A673 (cell line): Measurements from ENCODE around the gene TGDS. TPM values are rescaled to one million over a fixed set of nuclear protein-coding genes. Genes with fewer than 3 reads are reported as not detected.

Experiments
- BruUV-seq: library from RNA; stranded (reverse); fragments of 400-500 nt; replicated peaks from 2 replicates; lab custom pipeline; 2021; lab: Mats Ljungman, UMichigan
- CTCF ChIA-PET: fragments of 300-600 bp; sonication (Branson Sonifier 250); formaldehyde crosslinking; loops from one replicate; lab custom pipeline; 2022; ENCODE audit warnings: antibody characterized with exemption; lab: Charles Lee
- POLR2A ChIA-PET: fragments of 300-600 bp; sonication (Branson Sonifier 250); formaldehyde crosslinking; loops from one replicate; lab custom pipeline; 2022; ENCODE audit warnings: antibody characterized with exemption; ENCODE audit not compliant: low non-redundant PET; lab: Charles Lee
- DNase-seq: peaks from one replicate; pipeline ENCODE4 v3.0.0-alpha.2; 2015; ENCODE audit warnings: low spot score
- H3K27ac ChIP-seq: fragments of 200-600 bp; sonication (generic); 2 replicates; pipeline ENCODE4 v1.5.1; 2016; ENCODE audit warnings: mixed run types, low read depth, mild to moderate bottlenecking, mixed read lengths, antibody characterized with exemption, low read length; ENCODE audit not compliant: poor library complexity, severe bottlenecking
- H3K27me3 ChIP-seq: fragments of 200-600 bp; sonication (generic); replicated peaks from 2 replicates; pipeline ENCODE4 v1.6.1; 2017; ENCODE audit warnings: mixed run types, low read depth, mild to moderate bottlenecking, mixed read lengths, antibody characterized with exemption, low read length; ENCODE audit not compliant: insufficient read depth, poor library complexity
- H3K36me3 ChIP-seq: fragments of 200-600 bp; sonication (generic); 2 replicates; pipeline ENCODE4 v1.6.1; 2016; ENCODE audit warnings: mixed run types, mild to moderate bottlenecking, mixed read lengths, antibody characterized with exemption, low read length; ENCODE audit not compliant: insufficient read depth, poor library complexity, severe bottlenecking
- H3K4me1 ChIP-seq: fragments of 200-600 bp; sonication (generic); 2 replicates; pipeline ENCODE4 v1.6.1; 2017; ENCODE audit warnings: mixed run types, mild to moderate bottlenecking, mixed read lengths, antibody characterized with exemption, low read length; ENCODE audit not compliant: insufficient read depth, poor library complexity, severe bottlenecking
- H3K4me3 ChIP-seq: fragments of 200-600 bp; sonication (generic); 2 replicates; pipeline ENCODE4 v1.5.1; 2016; ENCODE audit warnings: low read depth, mixed run types, mild to moderate bottlenecking, mixed read lengths, low read length; ENCODE audit not compliant: poor library complexity, severe bottlenecking
- H3K9me3 ChIP-seq: fragments of 200-600 bp; sonication (generic); 2 replicates; pipeline ENCODE4 v1.6.1; 2016; ENCODE audit warnings: mixed run types, low read depth, mild to moderate bottlenecking, mixed read lengths, antibody characterized with exemption, low read length; ENCODE audit not compliant: poor library complexity, severe bottlenecking
- EZH2 ChIP-seq: fragments of 200-600 bp; sonication (generic); IDR thresholded peaks from 2 replicates; pipeline ENCODE4 v1.6.1; 2017; ENCODE audit warnings: borderline replicate concordance, low read depth, mild to moderate bottlenecking, mixed read lengths, antibody characterized with exemption, low read length; ENCODE audit not compliant: poor library complexity, severe bottlenecking
- intact Hi-C: fragments of 100-400 bp; cut with micrococcal nuclease; formaldehyde crosslinking; loops from one replicate; pipeline ENCODE4 v1.10.0; 2022; ENCODE audit not compliant: unreplicated experiment
- total RNA-seq: library from RNA; stranded (reverse); gene quantifications from 2 replicates; pipeline ENCODE4 v1.2.3, GENCODE V29; 2021
- TF ChIP-seq, protein P1 (sequence below): fragments of 300-800, 200-600 bp; sonication (generic); conservative IDR thresholded peaks from 2 replicates; pipeline ENCODE4 v1.5.1; 2017; ENCODE audit warnings: low read depth, mild to moderate bottlenecking, antibody characterized with exemption, low read length, moderate library complexity, mixed read lengths

TGDS gene
- total RNA-seq, 1 experiment from 2014 or later, result 9.0 TPM

- no peak overlapping the region for H3K27ac ChIP-seq
- ChIA-PET CTCF (no interaction called here), POLR2A (no interaction called here)
- intact Hi-C loops, result no loop called here
- no peaks in the 10 kb centered on the region for H3K9me3 ChIP-seq
- no peak for TF ChIP-seq EZH2
- TF ChIP-seq, protein P1, sequence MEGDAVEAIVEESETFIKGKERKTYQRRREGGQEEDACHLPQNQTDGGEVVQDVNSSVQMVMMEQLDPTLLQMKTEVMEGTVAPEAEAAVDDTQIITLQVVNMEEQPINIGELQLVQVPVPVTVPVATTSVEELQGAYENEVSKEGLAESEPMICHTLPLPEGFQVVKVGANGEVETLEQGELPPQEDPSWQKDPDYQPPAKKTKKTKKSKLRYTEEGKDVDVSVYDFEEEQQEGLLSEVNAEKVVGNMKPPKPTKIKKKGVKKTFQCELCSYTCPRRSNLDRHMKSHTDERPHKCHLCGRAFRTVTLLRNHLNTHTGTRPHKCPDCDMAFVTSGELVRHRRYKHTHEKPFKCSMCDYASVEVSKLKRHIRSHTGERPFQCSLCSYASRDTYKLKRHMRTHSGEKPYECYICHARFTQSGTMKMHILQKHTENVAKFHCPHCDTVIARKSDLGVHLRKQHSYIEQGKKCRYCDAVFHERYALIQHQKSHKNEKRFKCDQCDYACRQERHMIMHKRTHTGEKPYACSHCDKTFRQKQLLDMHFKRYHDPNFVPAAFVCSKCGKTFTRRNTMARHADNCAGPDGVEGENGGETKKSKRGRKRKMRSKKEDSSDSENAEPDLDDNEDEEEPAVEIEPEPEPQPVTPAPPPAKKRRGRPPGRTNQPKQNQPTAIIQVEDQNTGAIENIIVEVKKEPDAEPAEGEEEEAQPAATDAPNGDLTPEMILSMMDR, result no peak
- no peak overlapping the region for H3K4me3 ChIP-seq
- H3K4me1 ChIP-seq, result peaks cover 3% of the 10 kb centered on the region
- H3K27me3 ChIP-seq, result no peaks in the 10 kb centered on the region
- H3K36me3 ChIP-seq, result peaks cover 10% of the 10 kb centered on the region
- no TSS peak for BruUV-seq
- no peak for DNase-seq
Measured at GRCh38 chr13:94612050-94612449, 16.1 kb upstream of the TGDS start.

DNA sequence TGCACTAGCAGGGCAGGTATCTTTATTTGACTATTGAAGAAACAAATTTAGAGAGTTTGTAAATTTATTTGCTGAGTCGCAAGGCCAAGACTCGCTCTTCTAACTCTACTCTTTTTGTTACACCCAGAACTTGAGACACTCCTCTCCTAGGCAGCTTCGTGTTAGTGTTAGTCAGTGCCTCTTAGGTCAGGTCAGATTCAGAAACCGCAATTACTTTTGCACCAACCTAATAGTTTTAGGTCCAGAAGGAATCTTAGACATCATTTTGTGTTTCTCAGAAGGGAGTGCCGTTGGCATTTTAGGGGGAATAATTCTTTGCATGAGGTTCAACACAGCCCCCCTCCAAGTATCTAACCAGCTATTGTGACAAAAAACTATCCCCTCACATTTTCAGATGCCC lies 14.5 kb upstream of the TGDS start:
- Histone ChIP-seq H3K9me3 (no peaks in the 10 kb centered on the region), H3K4me1 (peaks cover 3% of the 10 kb centered on the region), H3K4me3 (no peak overlapping the region), H3K36me3 (peaks cover 22% of the 10 kb centered on the region), H3K27me3 (no peaks in the 10 kb centered on the region), H3K27ac (no peak overlapping the region)
- intact Hi-C loops, result no loop called here
- POLR2A ChIA-PET, result no interaction called here
- CTCF ChIA-PET, result no interaction called here
- BruUV-seq, result no TSS peak
- TF ChIP-seq, protein P1, result no peak
- TF ChIP-seq EZH2, result no peak
- no peak for DNase-seq

DNA sequence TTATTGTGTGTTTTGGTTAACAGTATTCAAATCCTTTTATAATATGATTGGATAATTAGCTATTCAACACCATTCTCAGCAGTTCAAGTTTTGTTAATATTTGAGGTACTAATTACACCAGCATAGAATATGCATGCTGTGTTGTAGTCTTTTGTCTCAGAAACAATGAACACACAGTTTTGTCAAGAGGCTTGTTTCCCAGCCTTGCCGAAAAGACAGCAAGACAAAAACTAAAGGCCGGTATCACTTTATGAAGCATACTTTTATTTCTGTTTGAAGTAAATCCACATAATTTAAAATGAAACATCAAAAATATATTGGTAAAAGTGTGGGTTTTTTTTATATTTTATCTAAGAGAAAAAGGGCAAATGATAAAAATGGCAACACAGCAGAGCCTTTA lies 13.2 kb upstream of the TGDS start:
- H3K4me1 ChIP-seq, result no peaks in the 10 kb centered on the region
- ChIA-PET POLR2A (no interaction called here), CTCF (no interaction called here)
- no peak for DNase-seq
- H3K4me3 ChIP-seq, result no peak overlapping the region
- BruUV-seq, result no TSS peak
- H3K27me3 ChIP-seq, result no peaks in the 10 kb centered on the region
- H3K36me3 ChIP-seq, result peaks cover 27% of the 10 kb centered on the region
- intact Hi-C loops, result no loop called here
- no peak overlapping the region for H3K27ac ChIP-seq
- no peaks in the 10 kb centered on the region for H3K9me3 ChIP-seq
- TF ChIP-seq EZH2, result no peak
- TF ChIP-seq, protein P1, result no peak
